ENCODE data around the gene PFKFB4. TPM values are rescaled to one million over a fixed set of nuclear protein-coding genes. Genes with fewer than 3 reads are reported as not detected.
A peak's percentile ranks its signal among the peaks of the same experiment; 100 is the strongest.

PFKFB4 gene
- total and polyA plus RNA-seq, 2 of the 4 experiments (the other 2 are of a cell fraction), result 16.9 to 17.0 TPM

GRCh38 chr3:48566401-48566760 is 9.8 kb upstream of the PFKFB4 start:
- Histone ChIP-seq H3K56ac (ENCODE audit: extremely low read depth, insufficient read depth, low read length) (no peak overlapping the region), H2BK20ac (ENCODE audit: low read depth, low read length) (peak overlapping the region; percentile 79; the same call in 1 of the 2 replicates), H3K36me3 (ENCODE audit: control insufficient read depth, insufficient read depth, low read length) (peaks cover 53% of the 10 kb centered on the region), H2BK15ac (ENCODE audit: low read depth, low read length) (peak overlapping the region; percentile 10; the same call in 1 of the 3 replicates), H3K27ac (ENCODE audit: insufficient read depth, low read length) (peak overlapping the region; percentile 7), H4K5ac (ENCODE audit: low read depth, low read length) (no peak overlapping the region; the same call in 1 of the 2 replicates), H3K23ac (ENCODE audit: low read depth, low read length) (peak overlapping the region; percentile 58; the same call in 1 of the 2 replicates), H4K91ac (ENCODE audit: insufficient read depth, low read depth, low read length) (peak overlapping the region; percentile 47), H3K4me3 (ENCODE audit: insufficient read depth, low read depth, low read length) (no peak overlapping the region), H3K4ac (ENCODE audit: low read depth, low read length) (peak overlapping the region; percentile 89), H4K20me1 (ENCODE audit: insufficient read depth, low read length) (no peaks in the 10 kb centered on the region; the same call in 1 of the 2 replicates), H3K27me3 (ENCODE audit: control insufficient read depth, insufficient read depth, low read length) (no peaks in the 10 kb centered on the region), H2BK120ac (ENCODE audit: low read depth, low read length) (peak overlapping the region; percentile 77), H2BK5ac (ENCODE audit: low read depth, low read length, poor library complexity, severe bottlenecking) (peak overlapping the region; percentile 89), H4K8ac (ENCODE audit: low read depth in 2 of 2, low read length in 2 of 2) (peak overlapping the region in 1 of 2 experiments; percentile 17; a peak in 1 of 4 replicates), H3K79me1 (ENCODE audit: low read depth in 1 of 2, low read length in 2 of 2) (peaks cover 0 to 36% of the 10 kb centered on the region in 2 experiments; a peak in 2 of 4 replicates), H3K4me2 (ENCODE audit: low read depth, low read length) (no peak overlapping the region), H2AK5ac (ENCODE audit: low read depth, low read length) (peak overlapping the region; percentile 99), H3K9ac (ENCODE audit: low read depth, low read length) (no peak overlapping the region), H3K18ac (ENCODE audit: low read depth, low read length) (no peak overlapping the region), H3K9me3 (ENCODE audit: control insufficient read depth, insufficient read depth, low read length) (no peaks in the 10 kb centered on the region), H2AFZ (replicated peaks; ENCODE audit: low read length, poor library complexity) (peak overlapping the region; percentile 61), H3K4me1 (ENCODE audit: control insufficient read depth, insufficient read depth, low read length) (peaks cover 22% of the 10 kb centered on the region), H3K14ac (replicated peaks; ENCODE audit: low read depth, low read length) (peak overlapping the region; percentile 74), H2AK9ac (replicated peaks; ENCODE audit: low read depth, low read length, poor library complexity) (peak overlapping the region; percentile 94), H3K9me1 (ENCODE audit: insufficient read depth, low read length) (peaks cover 24% of the 10 kb centered on the region)
- ATAC-seq (ENCODE audit: low read depth) (no peak), DNase-seq (no peak)
- ChIA-PET POLR2A (ENCODE audit: unreplicated experiment) (no interaction called here), CTCF (no interaction called here)
- BruUV-seq (replicated peaks), result no TSS peak
- 91% methylated on average over 4 of the region's 9 CpGs; no CpG with 5 or more reads in 1 of the 2 experiments for WGBS, 2 experiments (ENCODE audit: extremely low coverage in 2 of 2, insufficient read length in 1 of 2)
- no peak for TF ChIP-seq USF2 (IDR thresholded peaks at IDR 0.05; ENCODE audit: low read depth, low read length)
- no peak for TF ChIP-seq MAFK (IDR thresholded peaks at IDR 0.05; ENCODE audit: low read depth, low read length)
- TF ChIP-seq CTCF (conservative IDR thresholded peaks at IDR 0.05; ENCODE audit: low read depth, low read length), result no peak
- no peak for TF ChIP-seq RCOR1 (IDR thresholded peaks at IDR 0.05; ENCODE audit: insufficient replicate concordance, low read length)
- no peak for TF ChIP-seq RAD21 (IDR thresholded peaks at IDR 0.05; ENCODE audit: low read length)
- TF ChIP-seq RFX5 (IDR thresholded peaks at IDR 0.05; ENCODE audit: low read depth, low read length), result no peak
- TF ChIP-seq CHD1 (IDR thresholded peaks at IDR 0.05; ENCODE audit: low read depth, low read length), result no peak
- TF ChIP-seq MXI1 (IDR thresholded peaks at IDR 0.05; ENCODE audit: borderline replicate concordance, low read depth, low read length), result no peak
- no peak for TF ChIP-seq POLR2A (IDR thresholded peaks at IDR 0.05; ENCODE audit: low read depth, low read length)
- intact Hi-C loops (cut with micrococcal nuclease) (no loop called here), in situ Hi-C loops (cut with MboI; ENCODE audit: low sequenced_read_pairs) (no loop called here), dilution Hi-C loops (cut with HindIII; ENCODE audit: low sequenced_read_pairs, unreplicated experiment) (no loop called here)
